Glomerular endothelial cell (primary cell): ENCODE results near the gene CRAT. TPM values are rescaled to one million over a fixed set of nuclear protein-coding genes. Genes with fewer than 3 reads are reported as not detected.

Experiments used
- DNase-seq: peaks from one replicate; pipeline ENCODE4 v3.0.0-alpha.2; 2011; ENCODE audit warnings: low read depth, low spot score; ENCODE audit errors: extremely low read depth
- total RNA-seq: library from RNA; depleted of rRNA; stranded (reverse); fragments of >200 nt; gene quantifications from 2 replicates; pipeline ENCODE4 v1.2.3, GENCODE V29; 2015

Gene CRAT
- total RNA-seq = 46.1 and 60.4 TPM in 2 replicates

DNA sequence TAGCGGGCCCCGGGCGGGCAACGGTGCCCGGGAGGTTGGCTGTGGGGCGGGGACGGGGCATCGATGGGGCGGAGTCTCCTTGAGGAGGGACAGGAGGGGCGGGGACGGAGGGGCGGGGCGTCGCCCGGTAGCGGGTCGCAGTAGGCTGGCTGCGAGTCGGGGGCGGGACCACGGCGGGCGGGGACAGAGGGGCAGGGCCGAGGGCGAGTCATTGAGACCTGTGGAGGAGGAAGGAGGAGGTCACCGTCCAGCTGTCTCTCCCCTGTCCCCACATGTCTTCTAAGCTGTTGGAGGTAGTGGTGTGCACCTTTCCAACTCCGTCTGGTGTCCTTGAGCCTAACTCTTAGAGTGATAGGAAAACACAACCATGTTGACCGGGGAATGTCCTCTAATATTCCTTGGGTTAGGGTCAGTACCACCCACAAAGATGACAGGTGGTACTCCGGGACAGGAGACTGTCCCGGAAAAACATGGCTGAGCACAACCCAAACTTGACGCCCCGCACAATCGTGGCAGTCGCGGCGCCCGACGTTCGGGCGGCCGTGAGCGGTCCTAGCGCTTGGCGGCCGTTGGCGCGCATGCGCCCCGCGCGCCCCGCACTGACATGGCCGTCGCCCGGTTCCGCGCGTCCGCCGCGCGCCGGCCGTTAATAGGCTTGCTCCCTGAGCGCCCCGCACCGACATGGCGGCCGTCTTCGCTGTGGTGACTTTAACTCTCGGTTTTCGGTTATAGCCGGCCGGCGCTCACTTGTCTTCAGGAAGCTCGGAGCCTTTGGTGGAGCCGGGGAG, at the start of gene CRAT, which contains the start of gene PTPA:
TSS of gene CRAT (minus strand) at position 54 of the 788 bp plus-strand sequence. CDS start 284 bp downstream, outside the sequence.
TSS of gene PTPA (plus strand) at position 676 of the 788 bp plus-strand sequence. CDS start 186 bp downstream, outside the sequence.
- no peak for DNase-seq

DNA sequence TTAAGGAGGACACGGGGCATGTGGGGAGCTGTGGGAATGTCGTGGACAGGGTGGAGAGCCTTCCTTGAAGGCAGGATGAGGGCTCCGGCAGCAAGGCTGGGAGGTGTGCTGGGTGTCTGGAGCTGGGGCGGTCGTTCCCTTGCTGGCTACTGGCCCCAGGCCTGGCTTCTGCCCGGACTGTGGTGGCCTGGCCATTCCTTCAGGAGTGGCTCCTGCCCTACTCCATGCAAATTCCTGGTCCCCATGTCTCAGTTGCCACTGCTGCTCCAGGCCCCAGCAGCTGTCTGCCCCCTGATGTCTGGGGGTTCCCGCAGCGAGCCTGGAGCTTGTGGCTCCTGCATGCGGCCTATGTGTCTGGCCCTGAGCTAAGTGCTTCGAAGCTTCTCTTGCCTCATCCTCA, 45.6 kb upstream of the CRAT start:
- no peak for DNase-seq

GRCh38 chr9:129154866-129155477, 44.4 kb upstream of the CRAT start:
- no peak for DNase-seq

- no peak for DNase-seq
Observed at GRCh38 chr9:129151469-129151868, 40.9 kb upstream of the CRAT start.

GRCh38 chr9:129150672-129151211, 40.1 kb upstream of the CRAT start:
- DNase-seq = no peak

- no peak for DNase-seq
Observed at GRCh38 chr9:129150122-129150521, 39.5 kb upstream of the CRAT start.

DNA sequence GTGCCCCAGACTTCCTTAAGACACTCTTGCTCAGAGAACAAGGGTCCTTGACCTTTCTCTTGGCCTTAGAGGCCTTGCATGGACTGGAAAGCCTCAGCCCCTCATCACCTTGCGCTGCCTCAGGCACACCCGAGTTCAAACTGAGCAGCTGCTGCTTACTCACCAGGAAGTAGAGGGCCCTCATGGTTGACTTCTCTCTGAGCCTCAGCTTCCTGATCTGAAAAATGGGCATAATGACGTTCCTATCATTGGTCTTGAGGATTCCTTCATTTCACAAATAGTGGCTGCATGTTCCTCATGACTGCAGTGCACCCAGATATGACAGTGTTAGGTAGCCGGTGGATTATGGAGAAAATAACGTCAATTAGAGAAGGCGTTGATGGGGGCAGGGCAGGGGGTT, 38.8 kb upstream of the CRAT start:
- DNase-seq = no peak

- no peak for DNase-seq
Observed at GRCh38 chr9:129148463-129149204, 38.0 kb upstream of the CRAT start.

DNA sequence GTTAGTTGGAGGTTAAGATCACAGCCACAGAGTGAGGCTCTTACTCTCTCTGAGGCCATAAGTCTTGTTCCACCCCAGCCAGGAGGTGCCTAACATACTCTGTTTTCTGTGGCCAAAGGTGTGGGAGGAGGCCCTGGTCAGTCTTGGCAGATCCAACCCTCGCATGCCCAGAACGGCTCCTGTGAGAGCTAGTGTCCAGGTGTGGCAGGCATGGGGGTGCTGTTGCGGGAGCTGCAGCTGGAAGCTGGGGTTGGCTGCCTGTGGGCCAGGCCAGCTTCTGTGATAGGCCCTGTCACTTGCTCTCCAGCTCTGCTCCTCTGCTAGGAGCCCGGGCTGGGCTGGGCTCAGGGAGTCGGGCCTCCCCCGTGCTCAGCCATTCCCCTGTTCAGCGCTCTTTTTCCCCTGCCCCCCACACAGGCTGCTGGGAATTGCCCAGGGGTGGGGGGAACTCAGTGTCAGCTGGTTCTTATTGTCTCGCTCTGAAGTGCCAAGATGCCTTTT, 35.9 kb upstream of the CRAT start:
- no peak for DNase-seq

- no peak for DNase-seq
Observed at GRCh38 chr9:129145841-129146292, 35.3 kb upstream of the CRAT start.

DNA sequence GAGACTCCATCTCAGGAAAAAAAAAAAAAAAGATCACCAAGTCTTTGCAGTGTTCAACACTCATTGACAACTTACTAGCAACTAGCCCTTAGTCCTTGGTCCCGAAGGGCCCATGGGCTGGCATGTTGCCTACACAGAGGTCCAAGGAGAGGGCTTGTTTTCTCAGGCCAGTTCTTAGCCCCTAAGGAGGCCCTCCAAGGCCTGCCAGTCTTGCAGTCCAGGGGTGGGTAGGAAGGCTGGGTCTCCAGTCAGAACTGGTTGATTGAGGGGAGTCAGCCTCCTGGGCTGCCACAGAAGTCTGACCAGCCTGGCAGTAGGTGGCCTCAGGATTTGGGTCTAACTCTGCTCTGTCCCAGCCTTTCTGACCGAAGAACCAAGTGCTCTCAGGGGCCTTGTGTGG, 34.7 kb upstream of the CRAT start:
- no peak for DNase-seq

DNA sequence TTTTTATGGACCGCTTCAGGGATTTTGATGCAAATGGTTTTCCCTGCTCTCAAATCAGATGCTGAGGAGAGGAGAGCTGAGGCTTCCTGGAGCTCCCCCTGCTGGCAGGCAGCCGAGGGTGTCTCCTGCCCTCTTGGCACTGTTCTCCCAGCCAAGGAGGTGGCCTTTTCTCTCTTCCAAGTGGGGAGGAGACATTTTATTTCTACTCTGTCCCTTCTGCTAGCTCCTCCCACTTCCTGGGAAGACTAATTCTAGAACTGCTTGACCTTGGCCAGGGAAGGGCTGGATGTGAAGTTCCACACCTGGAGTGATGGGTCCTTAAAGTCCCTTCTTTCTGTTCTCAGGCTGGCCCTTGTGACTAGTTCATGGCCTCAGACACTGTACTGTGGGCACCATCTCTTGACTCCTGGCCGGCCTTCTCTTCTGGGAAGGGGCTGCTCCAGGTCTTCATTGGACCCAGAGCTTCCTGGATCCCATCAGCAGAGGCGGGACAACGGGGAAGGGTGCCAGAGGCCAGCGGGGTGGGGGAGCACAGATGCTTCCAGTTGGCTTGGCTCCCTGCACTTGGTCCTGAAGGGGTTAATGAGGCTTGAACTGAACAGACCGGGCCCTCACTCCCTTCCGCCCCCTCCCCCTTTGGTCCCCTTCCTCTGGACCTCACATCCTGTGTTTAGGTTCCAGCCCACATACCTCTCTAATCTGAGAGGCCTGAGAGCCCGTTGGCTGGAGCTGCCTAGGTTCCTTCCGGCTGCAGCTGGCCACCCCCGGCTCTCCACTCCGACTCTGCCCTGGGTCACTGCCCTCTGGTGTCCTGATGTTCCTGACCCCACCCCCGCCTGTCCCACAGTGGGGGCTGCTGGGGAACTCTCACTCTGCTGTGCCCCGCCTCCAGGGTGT, 32.7 kb upstream of the CRAT start:
- no peak for DNase-seq

GRCh38 chr9:129142138-129142935, 31.7 kb upstream of the CRAT start:
- DNase-seq = no peak

- DNase-seq = peak; percentile 77
Observed at GRCh38 chr9:129141066-129142041, 30.8 kb upstream of the CRAT start.

- DNase-seq = no peak
Observed at GRCh38 chr9:129140397-129141065, 29.9 kb upstream of the CRAT start.

- DNase-seq = peak; percentile 96
Observed at GRCh38 chr9:129139993-129140396, 29.4 kb upstream of the CRAT start.

DNA sequence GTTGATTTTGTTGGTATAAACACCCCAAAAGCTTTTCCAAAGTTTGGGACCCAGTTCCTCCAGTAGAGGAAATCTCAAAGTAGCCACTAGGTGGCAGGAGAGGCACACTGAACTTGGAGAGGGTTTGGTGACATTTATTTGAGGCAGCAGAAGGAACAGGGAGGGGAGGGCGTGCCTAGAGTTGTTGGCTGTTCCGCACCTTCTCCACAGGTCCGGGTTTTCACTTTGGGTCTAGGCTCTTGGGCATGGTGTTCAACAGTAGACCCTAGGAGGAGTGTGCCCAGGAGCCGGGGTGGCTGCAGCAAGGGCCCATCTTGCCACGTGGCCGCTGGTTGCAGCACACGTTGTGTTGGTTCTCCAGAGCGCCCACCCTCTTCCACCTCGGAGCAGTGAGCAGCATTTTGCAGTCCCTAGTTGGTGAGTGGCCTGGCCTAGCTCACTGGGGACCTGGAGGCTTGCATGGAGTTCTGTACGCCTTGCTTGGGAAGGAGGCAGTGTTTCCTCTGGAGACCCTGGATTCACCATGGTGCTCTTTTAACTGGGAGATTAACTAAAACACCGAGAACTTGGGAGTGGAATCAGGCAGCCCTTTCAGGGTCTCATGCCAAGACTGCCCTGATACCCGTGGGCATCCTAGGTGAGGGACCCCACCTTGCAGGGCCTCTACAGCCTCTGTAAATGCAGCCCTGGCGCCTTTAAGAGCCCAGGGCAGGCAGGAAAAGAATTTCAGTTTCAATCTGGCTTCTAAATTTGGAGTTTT, 28.8 kb upstream of the CRAT start:
- peak; percentile 74 for DNase-seq
